Natural killer cell (primary cell): ENCODE results near the gene CWC27. TPM values are rescaled to one million over a fixed set of nuclear protein-coding genes. Genes with fewer than 3 reads are reported as not detected.
A peak's percentile ranks its signal among the peaks of the same experiment; 100 is the strongest.

Experiments
- ATAC-seq, 3 donors: fragments of 150-1000 bp in 2 of 3; fragments of 200-7000 bp in 1 of 3; cut with Tn5 transposase; 1 replicate in 1 of 3; 2 replicates in 2 of 3; pipeline ENCODE4 v1.10.0; 2021; ENCODE audit warnings: mild to moderate bottlenecking in 2 of 3, moderate library complexity in 2 of 3
- DNase-seq, 2 donors: peaks; one replicate each; pipeline versions ENCODE4 v3.0.0 to v3.0.0-alpha.2; 2013 to 2021; ENCODE audit warnings: mixed read lengths in 1 of 2
- H3K27ac ChIP-seq: one replicate; pipeline ENCODE4 v1.5.1; 2013; ENCODE audit warnings: mild to moderate bottlenecking, low read length
- H3K27me3 ChIP-seq: one replicate; pipeline ENCODE4 v1.6.1; 2013; ENCODE audit warnings: low read length; ENCODE audit not compliant: control insufficient read depth, insufficient read depth
- H3K36me3 ChIP-seq: one replicate; pipeline ENCODE4 v1.6.1; 2013; ENCODE audit warnings: low read length; ENCODE audit not compliant: control insufficient read depth, insufficient read depth
- H3K4me1 ChIP-seq: one replicate; pipeline ENCODE4 v1.6.1; 2013; ENCODE audit warnings: low read length; ENCODE audit not compliant: control insufficient read depth, insufficient read depth
- H3K4me3 ChIP-seq: one replicate; pipeline ENCODE4 v1.5.1; 2013; ENCODE audit warnings: low read length
- H3K9me3 ChIP-seq: one replicate; pipeline ENCODE4 v1.6.1; 2013; ENCODE audit warnings: low read length; ENCODE audit not compliant: control insufficient read depth, insufficient read depth
- H3K27ac Mint-ChIP-seq, 2 donors: one replicate each; pipeline ENCODE4 v1.8.0; 2022; ENCODE audit warnings: mild to moderate bottlenecking in 2 of 2, mixed read lengths in 2 of 2, moderate library complexity in 1 of 2
- H3K27me3 Mint-ChIP-seq, 2 donors: one replicate each; pipeline ENCODE4 v1.8.0; 2022; ENCODE audit warnings: low read depth in 2 of 2, mixed read lengths in 2 of 2
- H3K36me3 Mint-ChIP-seq: one replicate; pipeline ENCODE4 v1.8.0; 2022; ENCODE audit warnings: mixed read lengths
- H3K4me1 Mint-ChIP-seq, 2 donors: one replicate each; pipeline ENCODE4 v1.8.0; 2022; ENCODE audit warnings: mixed read lengths in 2 of 2
- H3K4me3 Mint-ChIP-seq: one replicate; pipeline ENCODE4 v1.8.0; 2022; ENCODE audit warnings: mild to moderate bottlenecking, moderate library complexity, mixed read lengths
- H3K9me3 Mint-ChIP-seq, 2 donors: one replicate each; pipeline ENCODE4 v1.8.0; 2022; ENCODE audit warnings: mixed read lengths in 2 of 2
- WGBS: methylation state at CpG from one replicate; pipeline ENCODE4 v1.1.7; 2013; ENCODE audit warnings: missing lambda C conversion rate; ENCODE audit not compliant: insufficient coverage; 5-methylcytosine and 5-hydroxymethylcytosine counted together
- intact Hi-C: fragments of 100-400 bp; cut with micrococcal nuclease; formaldehyde crosslinking; loops from one replicate; pipeline ENCODE4 v1.14.2; 2022
- total RNA-seq, 4 donors: library from RNA; stranded (reverse); fragments of 120-200 nt in 1 of 4; gene quantifications; one replicate each; pipeline versions ENCODE4 v1.2.3 to v1.2.4, GENCODE V29; 2013 to 2022
- TF ChIP-seq, protein P1 (sequence below): fragments of 200-600 bp; IDR thresholded peaks from one replicate; pipeline ENCODE4 v1.8.0; 2022; ENCODE audit warnings: antibody characterized with exemption

The CWC27 gene
- total RNA-seq, 3 donors from 2014 or later (not counting 1 experiment from before 2014, with no cell fraction given), result 21.6 to 26.3 (median 25.7) TPM

DNA sequence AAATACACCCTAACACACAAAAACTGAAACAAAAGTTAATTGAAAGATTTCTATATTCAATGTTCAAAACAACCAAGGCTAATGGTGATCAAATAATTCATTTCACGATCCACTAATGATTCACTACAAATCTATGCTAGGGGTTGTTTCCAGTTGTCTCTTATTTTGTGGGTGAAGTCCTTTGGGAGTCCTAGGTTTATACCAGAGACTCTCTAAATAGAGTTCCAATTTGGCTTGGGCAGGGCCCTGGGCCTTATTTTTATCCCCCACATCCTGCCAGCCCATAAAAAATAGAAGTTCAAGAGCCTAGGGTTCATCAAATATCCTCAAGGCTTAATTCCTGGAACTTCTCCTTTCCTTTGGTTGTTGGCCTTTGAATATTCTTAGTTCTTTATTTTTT lies 26.3 kb upstream of the CWC27 start:
- Histone ChIP-seq H3K27me3 (no peaks in the 10 kb centered on the region), H3K4me1 (no peaks in the 10 kb centered on the region), H3K27ac (no peak overlapping the region), H3K36me3 (peaks cover 23% of the 10 kb centered on the region), H3K4me3 (no peak overlapping the region), H3K9me3 (no peaks in the 10 kb centered on the region)
- no peaks in the 10 kb centered on the region for H3K27me3 Mint-ChIP-seq
- H3K4me1 Mint-ChIP-seq, result peaks cover 8 to 21% of the 10 kb centered on the region in 2 donors
- DNase-seq (no peak), ATAC-seq (no peak)
- H3K4me3 Mint-ChIP-seq, result no peak overlapping the region
- H3K27ac Mint-ChIP-seq, result no peak overlapping the region
- TF ChIP-seq, protein P1, sequence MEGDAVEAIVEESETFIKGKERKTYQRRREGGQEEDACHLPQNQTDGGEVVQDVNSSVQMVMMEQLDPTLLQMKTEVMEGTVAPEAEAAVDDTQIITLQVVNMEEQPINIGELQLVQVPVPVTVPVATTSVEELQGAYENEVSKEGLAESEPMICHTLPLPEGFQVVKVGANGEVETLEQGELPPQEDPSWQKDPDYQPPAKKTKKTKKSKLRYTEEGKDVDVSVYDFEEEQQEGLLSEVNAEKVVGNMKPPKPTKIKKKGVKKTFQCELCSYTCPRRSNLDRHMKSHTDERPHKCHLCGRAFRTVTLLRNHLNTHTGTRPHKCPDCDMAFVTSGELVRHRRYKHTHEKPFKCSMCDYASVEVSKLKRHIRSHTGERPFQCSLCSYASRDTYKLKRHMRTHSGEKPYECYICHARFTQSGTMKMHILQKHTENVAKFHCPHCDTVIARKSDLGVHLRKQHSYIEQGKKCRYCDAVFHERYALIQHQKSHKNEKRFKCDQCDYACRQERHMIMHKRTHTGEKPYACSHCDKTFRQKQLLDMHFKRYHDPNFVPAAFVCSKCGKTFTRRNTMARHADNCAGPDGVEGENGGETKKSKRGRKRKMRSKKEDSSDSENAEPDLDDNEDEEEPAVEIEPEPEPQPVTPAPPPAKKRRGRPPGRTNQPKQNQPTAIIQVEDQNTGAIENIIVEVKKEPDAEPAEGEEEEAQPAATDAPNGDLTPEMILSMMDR, result no peak
- H3K36me3 Mint-ChIP-seq, result peaks cover 1% of the 10 kb centered on the region
- intact Hi-C loops, result no loop called here
- H3K9me3 Mint-ChIP-seq, result no peaks in the 10 kb centered on the region
- no CpG with 5 or more reads among the region's 1 CpG for whole genome bisulfite sequencing

DNA sequence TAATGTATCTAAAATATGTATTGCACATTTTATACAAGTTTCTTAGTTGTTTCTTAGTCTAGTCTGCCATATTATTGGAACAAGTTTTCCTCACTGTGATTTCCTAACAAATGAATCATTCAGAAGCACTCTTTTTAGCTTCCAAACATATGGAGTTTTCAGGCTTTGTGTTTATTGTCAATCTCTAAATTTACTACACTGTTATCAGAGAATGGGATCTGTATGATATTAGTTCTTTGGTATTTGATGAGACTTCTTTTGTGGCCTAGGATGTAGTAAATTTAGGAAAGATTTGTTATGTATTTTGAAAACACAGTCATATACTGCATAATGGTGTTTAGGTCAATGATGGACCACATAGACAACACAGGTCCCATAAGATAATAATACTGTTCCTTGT lies 25.9 kb upstream of the CWC27 start:
- H3K27me3 Mint-ChIP-seq, result no peaks in the 10 kb centered on the region

DNA sequence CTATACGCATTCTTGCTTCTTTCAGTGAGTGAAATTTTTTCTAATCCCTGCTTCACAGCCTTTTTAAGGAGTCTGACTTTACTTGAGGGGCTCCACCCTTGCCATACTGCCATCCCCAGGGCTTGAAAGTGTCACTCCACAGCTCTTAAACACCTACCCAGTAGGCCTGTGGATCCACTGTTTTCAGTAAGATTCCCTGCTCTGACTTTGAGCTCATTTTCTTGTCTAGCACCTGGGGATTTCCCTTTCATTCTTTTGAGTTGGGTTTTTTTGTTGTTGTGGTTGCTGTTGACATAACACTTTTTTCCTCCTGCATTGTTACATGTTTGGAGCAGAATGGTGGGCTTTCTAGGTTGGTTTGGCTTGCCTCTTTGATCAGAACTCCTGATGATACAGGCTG lies 23.8 kb upstream of the CWC27 start:
- ATAC-seq (peak in 2 of 3 donors; percentile 31 to 33), DNase-seq (peak in 1 of 2 donors; percentile 9)
- H3K27me3 ChIP-seq, result no peaks in the 10 kb centered on the region
- Mint-ChIP-seq H3K4me1 (peaks cover 8 to 20% of the 10 kb centered on the region in 2 donors), H3K27me3 (no peaks in the 10 kb centered on the region), H3K9me3 (no peaks in the 10 kb centered on the region), H3K27ac (no peak overlapping the region), H3K4me3 (no peak overlapping the region), H3K36me3 (no peaks in the 10 kb centered on the region)
- H3K4me1 ChIP-seq, result no peaks in the 10 kb centered on the region
- no peaks in the 10 kb centered on the region for H3K9me3 ChIP-seq
- H3K36me3 ChIP-seq, result peaks cover 8% of the 10 kb centered on the region
- H3K4me3 ChIP-seq, result no peak overlapping the region
- H3K27ac ChIP-seq, result no peak overlapping the region
- TF ChIP-seq, protein P1, result no peak
- 93% methylated on average over 1 of the region's 1 CpG for whole genome bisulfite sequencing
- intact Hi-C loops, result no loop called here

More for the DNA sequence above, 25.9 kb upstream of the CWC27 start:
- DNase-seq (no peak), ATAC-seq (no peak)
- no peak overlapping the region for H3K27ac ChIP-seq
- H3K9me3 Mint-ChIP-seq, result no peaks in the 10 kb centered on the region
- H3K4me1 ChIP-seq, result no peaks in the 10 kb centered on the region
- no peaks in the 10 kb centered on the region for H3K27me3 ChIP-seq
- no peak overlapping the region for H3K4me3 ChIP-seq
- no peaks in the 10 kb centered on the region for H3K36me3 Mint-ChIP-seq
- intact Hi-C loops, result no loop called here
- TF ChIP-seq, protein P1, result no peak
- H3K4me3 Mint-ChIP-seq, result no peak overlapping the region
- H3K36me3 ChIP-seq, result peaks cover 21% of the 10 kb centered on the region
- no peaks in the 10 kb centered on the region for H3K9me3 ChIP-seq
- H3K4me1 Mint-ChIP-seq, result peaks cover 8 to 17% of the 10 kb centered on the region in 2 donors
- H3K27ac Mint-ChIP-seq, result no peak overlapping the region

DNA sequence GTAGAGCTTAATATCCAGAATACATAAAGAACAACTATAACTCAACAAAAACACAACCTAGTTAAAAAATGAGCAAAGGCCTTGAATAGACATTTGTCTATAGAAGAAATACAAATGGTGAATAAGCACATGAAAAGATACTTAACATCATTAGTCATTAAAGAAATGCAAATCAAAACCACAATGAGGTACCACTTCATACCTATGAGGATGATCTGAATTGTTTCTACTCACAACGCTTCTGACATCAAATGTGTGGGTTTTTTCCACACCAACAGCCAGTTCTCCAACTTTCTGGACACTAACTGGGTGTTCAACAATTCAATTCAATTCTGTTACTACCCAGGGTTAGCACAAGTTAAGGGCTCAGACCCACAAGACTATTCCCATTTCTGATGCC lies 22.3 kb upstream of the CWC27 start:
- H3K27ac Mint-ChIP-seq, result no peak overlapping the region
- ATAC-seq, result no peak
- H3K27me3 ChIP-seq, result no peaks in the 10 kb centered on the region
- H3K36me3 ChIP-seq, result no peaks in the 10 kb centered on the region
- no peaks in the 10 kb centered on the region for H3K4me1 ChIP-seq
- H3K9me3 Mint-ChIP-seq, result no peaks in the 10 kb centered on the region
- no peak overlapping the region for H3K4me3 Mint-ChIP-seq
- H3K27me3 Mint-ChIP-seq, result no peaks in the 10 kb centered on the region
- no peak overlapping the region for H3K4me3 ChIP-seq
- H3K9me3 ChIP-seq, result no peaks in the 10 kb centered on the region
- no peak overlapping the region for H3K27ac ChIP-seq
- WGBS, result 92% methylated on average over 1 of the region's 1 CpG
- TF ChIP-seq, protein P1, result no peak
- H3K36me3 Mint-ChIP-seq, result no peaks in the 10 kb centered on the region
- intact Hi-C loops, result no loop called here
- peaks cover 8 to 21% of the 10 kb centered on the region in 2 donors for H3K4me1 Mint-ChIP-seq
- DNase-seq, result no peak
